ENCODE data around the gene COPS6.

Gene COPS6

DNA sequence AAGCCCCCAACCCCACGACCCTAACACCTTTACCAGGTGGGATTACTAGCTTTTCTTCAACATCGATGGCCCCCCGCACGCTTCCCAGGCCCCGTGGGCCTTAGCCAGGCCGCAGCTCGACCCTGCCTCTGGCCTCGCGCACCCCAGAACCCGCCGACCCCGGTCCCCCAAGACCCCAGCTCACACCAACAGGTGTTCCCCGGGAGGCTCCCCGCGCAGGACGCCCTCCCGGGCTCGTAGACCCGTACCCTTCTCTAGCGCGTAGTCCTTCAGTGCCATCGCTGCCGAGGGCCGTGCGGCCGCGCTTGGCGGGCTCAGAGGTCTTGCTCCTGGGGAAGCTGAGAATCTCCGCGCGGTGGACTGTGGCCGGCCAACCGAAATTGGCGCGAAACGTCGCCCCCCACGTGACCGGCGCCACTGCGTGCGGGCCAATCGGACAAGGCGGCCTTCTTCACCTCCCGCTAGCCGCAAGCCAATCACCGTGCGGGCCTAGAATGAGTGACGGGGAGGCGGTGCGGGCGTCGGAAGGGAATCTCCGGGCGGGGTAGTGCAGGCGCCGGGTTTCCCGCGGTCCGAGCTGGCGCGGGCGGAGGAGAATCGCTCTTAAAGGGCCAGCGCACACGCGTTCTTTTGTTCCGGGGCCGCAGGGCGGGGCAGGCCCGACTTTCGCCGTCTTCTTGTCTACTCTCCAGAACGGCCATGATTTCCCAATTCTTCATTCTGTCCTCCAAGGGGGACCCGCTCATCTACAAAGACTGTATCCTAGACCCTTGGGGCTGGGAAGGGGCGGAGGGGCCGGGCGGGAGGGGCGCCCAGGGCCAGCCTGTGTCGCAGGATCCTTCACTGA, 12.5 kb downstream of the COPS6 start, which contains the start of the genes AP4M1 and MCM7:
TSS of gene AP4M1 (plus strand) at position 628 of the 847 bp plus-strand sequence. CDS start at position 700, 72 bp downstream.
TSS of gene MCM7 (minus strand) at position 382 of the 847 bp plus-strand sequence. CDS start at position 279, 103 bp downstream.
- peak; percentile 99 for DNase-seq (ENCODE audit: low read depth in 2 of 2)

DNA sequence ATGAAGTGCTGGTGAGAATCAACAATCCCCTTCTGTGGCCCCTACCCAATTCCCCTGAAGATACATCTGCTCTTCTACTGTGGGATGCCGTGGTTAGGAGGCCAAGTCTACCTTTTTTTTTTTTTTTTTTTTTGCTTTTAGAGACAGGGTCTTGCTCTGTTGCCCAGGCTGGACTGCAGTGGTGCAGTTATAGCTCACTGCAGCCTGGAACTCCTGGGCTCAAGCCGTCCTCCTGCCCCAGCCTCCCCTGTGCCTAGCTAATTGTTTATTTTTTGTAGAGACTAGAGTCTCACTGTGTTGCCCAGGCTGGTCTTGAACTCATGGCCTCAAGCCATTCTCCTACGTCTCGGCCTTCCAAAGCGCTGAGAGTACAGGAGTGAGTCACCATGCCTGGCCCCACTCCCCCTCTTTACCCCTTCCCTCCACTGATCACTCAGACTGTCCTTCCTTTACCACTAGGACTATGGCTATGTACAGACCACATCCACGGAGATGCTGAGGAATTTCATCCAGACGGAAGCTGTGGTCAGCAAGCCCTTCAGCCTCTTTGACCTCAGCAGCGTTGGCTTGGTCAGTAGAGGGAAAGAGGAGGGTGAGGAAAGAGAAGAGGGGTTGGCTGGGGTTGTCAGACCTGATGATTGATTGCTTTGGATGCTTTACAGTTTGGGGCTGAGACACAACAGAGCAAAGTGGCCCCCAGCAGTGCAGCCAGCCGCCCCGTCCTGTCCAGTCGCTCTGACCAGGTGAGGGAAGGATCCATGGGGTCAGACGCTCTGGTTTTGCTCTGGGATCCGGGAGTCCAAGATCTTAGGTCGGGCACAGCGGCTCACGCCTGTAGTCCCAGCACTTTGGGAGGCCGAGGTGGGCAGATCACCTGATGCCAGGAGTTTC, 14.4 kb downstream of the COPS6 start:
- DNase-seq (ENCODE audit: low read depth in 2 of 2): no peak

DNA sequence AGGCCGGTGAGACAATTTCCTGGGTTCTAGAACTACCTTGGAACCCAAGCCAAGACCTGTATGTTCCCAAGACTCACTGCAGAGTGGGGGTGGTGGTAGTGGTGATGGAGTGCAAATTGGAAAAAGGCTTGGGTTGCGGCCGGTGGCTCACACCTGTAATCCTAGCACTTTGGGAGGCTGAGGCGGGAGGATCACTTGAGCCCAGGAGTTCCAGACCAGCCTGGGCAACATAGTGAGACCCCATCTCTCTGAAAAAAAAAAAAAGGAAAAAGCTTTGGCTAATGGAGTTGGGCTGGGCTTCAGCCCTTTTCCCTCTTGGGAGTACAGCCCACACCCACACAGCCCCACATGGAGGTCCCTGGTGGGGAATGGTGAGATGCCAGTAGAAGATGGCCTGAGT, 16.8 kb downstream of the COPS6 start:
- DNase-seq (ENCODE audit: low read depth in 2 of 2): no peak

DNA sequence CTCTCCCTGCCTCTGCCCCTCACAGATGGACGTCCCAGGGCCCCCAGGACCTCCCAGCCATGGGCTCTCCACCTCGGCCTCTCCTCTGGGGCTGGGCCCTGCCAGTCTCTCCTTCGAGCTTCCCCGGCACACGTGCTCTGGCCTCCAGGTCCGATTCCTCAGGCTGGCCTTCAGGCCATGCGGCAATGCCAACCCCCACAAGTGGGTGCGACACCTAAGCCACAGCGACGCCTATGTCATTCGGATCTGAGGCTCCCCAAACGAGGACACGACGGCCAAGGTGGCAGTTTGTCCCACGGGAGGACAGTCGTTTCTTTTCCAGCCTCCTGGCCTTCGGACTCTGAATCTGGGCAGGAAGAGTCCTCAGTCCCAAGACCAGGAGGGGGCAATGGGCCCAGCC, 17.9 kb downstream of the COPS6 start:
- DNase-seq (ENCODE audit: low read depth in 2 of 2): no peak

DNA sequence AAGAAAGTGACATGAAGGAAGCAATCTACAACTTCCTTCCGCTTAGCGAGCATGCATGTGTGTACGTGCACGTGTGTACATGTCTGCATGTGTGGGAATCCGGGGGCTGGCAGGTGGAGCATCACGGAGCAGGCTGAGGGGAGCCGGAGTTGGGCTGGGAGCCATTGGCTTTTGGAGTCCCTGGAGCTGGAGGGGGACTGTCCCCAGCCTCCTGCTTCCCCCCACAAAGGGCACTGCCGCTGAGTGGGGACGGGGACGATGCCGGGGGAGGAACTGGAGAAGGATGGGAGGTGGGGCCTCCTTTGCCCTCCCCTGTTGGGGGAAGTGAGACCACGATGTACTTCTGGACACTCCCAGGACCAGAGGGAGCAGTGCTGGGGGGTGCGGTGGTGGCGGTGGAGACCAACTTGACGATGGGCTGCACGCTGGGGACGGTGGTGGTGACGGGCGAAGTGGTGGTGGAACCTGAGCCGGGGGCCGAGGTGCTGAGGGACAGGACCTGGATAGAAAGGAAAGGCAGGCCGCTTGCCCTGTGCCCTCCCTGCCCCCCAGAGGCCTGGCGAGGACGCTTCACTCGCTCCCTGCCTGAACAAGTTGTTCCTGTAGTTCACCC, 18.5 kb downstream of the COPS6 start:
- no peak for DNase-seq (ENCODE audit: low read depth in 2 of 2)

DNA sequence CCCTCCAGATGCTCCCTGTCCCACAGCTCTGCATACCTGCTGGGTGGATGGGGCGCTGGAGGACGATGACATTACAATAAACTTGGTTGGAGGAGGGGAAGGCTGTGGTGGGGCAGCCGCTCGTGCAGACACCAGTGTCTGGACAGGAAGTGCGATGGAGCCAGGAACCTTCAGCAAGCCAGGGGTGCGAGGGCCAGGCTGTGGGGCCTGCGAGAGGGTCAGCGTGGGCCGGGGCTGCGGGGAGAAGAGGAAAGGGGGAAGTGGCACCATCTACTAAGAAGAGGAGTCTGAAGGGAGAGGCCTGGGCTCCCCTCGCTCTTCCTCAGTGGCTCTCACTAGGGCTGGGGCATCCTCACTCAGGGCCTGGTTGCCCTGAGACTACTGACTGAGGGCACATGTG, 19.1 kb downstream of the COPS6 start:
- no peak for DNase-seq (ENCODE audit: low read depth in 2 of 2)

DNA sequence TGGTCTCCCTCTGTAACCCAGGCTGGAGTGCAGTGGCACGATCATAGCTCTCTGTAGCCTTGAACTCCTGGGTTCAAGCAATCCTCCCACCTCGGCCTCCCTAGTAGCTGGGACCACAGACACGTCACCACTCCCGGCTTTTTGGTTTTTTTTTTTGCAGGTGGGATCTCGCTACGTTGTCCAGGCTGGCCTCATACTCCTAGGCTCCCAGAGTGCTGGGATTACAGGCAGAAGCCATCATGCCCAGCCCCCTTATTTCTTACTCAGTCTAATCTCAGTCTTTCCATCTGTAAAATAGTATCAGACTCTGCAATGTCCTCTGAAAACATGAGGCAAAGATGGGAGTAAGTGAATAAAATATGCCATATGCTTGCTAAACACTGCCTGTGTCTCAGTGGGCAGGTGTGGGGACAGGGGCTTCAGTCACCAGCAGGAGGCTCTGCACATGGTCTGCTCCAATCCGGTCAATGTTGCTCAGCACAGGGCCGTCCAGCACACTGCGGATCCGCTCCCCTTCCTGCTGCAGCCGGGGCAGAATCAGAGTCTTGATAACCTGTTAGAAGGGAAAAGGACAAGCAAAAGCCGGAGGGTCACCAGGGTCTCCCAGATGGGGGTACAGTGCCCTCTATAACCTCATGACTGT, 20.9 kb downstream of the COPS6 start:
- no peak for DNase-seq (ENCODE audit: low read depth in 2 of 2)

DNA sequence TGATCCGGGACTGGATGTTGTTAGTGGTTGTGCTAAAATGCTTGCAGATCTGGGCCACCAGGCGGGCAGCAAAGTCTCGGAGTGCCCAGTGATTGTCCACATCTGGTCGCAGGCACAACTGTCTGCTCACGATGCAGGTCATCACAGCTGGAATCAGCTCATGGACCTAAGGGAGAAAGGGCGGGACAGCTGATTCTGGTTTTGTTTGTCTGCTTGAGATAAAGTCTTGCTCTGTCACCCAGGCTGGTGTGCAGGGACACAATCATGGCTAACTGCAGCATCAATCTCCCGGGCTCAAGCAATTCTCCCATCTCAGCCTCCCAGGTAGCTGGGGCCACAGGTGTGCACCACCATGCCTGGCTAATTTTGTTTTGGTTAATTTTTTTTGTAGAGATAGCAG, 22.4 kb downstream of the COPS6 start:
- no peak for DNase-seq (ENCODE audit: low read depth in 2 of 2)

DNA sequence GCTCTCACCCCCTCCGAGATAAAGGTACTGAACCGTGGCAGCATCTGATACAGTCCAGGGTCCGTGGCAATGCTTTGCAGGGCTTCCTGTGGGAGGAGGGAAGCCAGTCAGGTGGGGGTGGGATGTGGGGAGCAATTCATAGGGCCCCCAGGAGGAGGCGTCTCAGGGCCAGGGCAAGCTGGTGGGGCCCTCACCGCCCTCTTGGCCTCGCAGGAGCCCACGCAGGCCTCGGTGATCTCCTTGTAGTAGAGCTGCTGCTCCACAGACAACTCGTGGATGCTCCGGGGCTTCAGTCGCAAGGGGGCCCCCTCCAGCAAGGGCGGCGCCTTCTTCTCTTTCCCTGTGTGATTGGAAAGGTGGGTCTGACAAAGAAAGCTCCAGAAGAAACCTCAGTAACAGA, 23.1 kb downstream of the COPS6 start:
- DNase-seq (ENCODE audit: low read depth in 2 of 2): no peak

DNA sequence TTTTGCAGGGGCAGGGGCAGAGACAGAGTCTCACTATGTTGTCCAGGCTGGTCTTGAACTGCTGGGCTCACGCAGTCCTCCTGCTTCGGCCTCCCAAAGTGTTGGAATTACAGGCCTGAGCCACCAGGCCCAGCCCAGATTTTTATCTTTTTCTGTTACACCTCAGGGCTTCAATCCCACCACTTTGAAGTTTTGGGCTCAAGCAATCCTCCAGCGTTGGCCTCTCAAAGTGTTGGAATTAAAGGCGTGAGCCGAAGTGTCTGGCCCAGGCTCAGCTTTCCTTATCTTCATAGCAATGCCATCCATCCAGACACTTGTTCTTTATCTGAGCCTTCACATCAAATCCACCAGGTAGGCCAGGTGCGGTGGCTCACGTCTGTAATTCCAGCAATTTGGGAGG, 26.3 kb downstream of the COPS6 start:
- no peak for DNase-seq (ENCODE audit: low read depth in 2 of 2)

DNA sequence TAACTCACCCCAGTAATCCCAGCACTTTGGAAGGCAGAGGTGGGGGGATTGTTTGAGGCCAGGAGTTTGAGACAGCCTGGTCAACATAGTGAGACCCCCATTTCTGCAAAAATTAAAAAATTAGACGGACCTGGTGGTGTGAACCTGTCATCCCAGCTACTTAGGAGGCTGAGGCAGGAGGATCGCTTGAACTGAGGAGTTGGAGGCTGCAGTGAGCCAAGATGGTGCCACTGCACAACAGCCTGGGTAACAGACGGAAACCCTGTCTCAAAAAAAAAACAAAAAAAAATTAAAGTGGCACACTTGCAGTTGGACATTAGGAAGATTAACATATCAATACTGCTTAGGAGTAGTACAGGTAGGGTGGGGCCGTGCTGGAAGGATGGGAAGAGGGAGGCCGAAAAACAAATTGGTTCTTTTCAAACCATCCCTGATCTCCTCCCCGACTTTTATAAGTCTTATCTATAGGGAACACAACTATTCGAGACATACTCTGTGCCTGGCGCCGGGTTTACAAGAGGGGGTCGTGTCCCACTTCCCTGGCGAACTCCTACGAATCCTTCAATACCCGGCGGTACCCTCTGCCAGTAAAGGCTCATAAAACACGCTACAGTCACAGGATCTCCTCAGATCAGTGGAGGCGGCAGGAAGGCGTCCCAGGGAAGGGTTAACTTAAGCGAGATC, 29.8 kb downstream of the COPS6 start:
- no peak for DNase-seq (ENCODE audit: low read depth in 2 of 2)

DNA sequence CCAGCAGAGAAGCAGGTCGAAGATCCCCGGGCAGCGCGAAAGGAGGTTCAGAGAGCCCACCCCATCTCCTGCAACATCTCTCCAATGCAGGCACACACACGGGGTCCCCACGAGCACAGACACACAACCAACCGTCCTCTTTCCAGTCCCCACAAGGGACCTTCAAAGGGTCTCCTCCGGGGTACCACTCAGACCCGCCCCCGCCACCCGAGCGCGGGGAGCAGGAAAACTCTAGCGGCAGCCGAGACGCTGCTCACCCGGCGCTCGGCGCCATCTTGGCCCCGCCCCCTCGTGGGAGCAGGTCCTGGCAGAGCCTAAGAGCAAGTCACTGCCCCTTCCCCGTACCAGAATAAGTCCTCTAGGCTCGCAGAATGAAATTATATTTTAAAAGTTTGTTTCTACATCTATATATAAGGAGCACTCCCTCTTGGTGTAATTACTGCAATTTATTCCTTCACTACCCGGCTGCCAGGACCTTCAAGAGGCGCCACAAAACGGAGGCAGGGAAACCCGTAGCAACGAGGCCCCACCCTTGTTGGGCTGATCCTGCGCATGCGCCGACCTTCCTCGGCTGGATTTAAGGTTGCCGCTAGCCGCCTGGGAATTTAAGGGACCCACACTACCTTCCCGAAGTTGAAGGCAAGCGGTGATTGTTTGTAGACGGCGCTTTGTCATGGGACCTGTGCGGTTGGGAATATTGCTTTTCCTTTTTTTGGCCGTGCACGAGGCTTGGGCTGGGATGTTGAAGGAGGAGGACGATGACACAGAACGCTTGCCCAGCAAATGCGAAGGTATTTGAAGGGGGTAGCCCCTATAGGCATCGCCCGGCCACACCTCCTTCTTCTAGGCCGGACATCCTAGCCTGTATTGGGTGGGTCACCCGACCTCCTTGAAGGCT, 30.6 kb downstream of the COPS6 start, which contains the start of the genes CNPY4 and TAF6:
TSS of gene CNPY4 (plus strand) at position 563 of the 898 bp plus-strand sequence. CDS start at position 674, 111 bp downstream.
TSS of gene TAF6 (minus strand) at position 287 of the 898 bp plus-strand sequence. CDS start 5,149 bp downstream, outside the sequence.
- peak; percentile 87 to 88 for DNase-seq (ENCODE audit: low read depth in 2 of 2)

DNA sequence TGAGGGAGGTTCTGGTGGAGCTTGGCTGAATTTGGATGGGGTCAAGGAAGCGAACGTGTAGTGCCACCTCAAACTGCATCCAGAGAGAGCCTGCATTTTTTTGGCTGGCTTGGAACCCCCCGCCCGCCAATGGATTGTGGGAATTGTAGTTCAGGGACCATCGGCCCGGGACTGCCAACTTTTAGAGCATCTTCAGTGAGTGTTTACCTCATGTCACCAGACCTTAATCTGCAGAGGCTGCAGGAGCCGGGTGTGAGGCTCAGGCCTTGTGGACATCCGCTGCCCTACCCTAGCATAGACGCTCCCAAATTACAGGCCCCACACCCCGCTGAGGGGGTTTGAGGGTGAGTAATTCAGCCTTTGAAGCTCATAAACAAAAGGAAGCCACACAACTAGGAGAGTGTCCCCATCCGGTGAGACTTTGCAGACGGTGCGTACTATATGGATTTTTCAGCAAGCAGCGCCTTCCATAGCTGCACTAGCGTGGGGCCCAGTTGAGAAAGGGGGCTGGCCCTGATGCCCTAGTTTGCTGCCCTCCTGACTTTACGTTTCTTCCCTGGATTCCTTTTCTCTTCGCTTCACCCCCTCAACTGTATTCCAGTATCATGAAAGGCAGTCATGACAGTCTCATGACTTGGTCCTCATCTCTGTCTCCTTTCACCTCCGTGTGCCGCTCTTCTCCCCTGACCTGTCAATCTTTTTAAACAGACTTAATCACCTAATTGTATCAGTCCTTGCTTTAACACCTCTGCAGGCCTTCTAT, 31.4 kb downstream of the COPS6 start:
- DNase-seq (ENCODE audit: low read depth in 2 of 2): peak; percentile 35 to 45

DNA sequence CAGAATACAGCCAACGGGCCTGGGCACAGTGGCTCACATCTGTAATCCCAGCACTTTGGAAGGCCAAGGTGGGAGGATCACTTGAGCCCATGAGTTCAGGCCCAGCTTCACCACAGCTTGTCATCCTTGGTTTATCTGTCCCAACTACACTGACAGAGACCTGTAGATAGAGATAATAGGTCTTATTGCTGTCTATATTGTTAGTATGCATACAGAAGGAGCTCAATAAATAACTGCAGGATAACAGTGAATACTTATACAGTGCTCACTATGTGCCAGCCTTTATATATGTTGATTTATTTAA, 31.9 kb downstream of the COPS6 start:
- no peak for DNase-seq (ENCODE audit: low read depth in 2 of 2)

DNA sequence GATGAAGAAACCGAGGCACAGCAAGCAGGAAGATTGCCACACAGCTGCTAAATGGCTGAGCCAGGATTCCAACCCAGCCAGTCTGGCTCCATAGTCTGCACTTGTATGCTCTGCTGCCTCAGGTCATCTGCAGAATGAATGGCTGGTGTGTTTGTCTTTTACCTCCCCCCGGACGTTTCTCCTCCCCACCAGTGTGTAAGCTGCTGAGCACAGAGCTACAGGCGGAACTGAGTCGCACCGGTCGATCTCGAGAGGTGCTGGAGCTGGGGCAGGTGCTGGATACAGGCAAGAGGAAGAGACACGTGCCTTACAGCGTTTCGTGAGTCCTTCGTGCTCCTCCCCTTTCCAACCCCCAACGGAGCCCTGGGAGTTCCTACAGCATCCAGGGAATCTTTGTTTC, 33.3 kb downstream of the COPS6 start:
- DNase-seq (ENCODE audit: low read depth in 2 of 2): no peak

DNA sequence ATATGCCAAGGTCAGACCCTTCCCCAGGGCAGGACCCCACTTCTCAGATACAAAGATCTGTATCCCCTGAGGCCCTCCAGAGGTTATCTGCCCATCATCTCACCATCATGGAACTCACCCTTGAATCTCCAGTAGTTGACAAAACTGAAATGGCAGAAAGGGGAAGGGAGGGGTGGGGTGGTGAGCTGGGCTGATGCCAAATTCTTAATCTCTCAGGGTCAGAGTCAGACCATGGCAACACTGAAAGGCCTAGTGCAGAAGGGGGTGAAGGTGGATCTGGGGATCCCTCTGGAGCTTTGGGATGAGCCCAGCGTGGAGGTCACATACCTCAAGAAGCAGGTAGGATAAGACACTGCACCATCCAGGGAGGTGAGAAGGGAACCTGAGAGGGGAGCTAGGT, 33.8 kb downstream of the COPS6 start:
- DNase-seq (ENCODE audit: low read depth in 2 of 2): no peak

DNA sequence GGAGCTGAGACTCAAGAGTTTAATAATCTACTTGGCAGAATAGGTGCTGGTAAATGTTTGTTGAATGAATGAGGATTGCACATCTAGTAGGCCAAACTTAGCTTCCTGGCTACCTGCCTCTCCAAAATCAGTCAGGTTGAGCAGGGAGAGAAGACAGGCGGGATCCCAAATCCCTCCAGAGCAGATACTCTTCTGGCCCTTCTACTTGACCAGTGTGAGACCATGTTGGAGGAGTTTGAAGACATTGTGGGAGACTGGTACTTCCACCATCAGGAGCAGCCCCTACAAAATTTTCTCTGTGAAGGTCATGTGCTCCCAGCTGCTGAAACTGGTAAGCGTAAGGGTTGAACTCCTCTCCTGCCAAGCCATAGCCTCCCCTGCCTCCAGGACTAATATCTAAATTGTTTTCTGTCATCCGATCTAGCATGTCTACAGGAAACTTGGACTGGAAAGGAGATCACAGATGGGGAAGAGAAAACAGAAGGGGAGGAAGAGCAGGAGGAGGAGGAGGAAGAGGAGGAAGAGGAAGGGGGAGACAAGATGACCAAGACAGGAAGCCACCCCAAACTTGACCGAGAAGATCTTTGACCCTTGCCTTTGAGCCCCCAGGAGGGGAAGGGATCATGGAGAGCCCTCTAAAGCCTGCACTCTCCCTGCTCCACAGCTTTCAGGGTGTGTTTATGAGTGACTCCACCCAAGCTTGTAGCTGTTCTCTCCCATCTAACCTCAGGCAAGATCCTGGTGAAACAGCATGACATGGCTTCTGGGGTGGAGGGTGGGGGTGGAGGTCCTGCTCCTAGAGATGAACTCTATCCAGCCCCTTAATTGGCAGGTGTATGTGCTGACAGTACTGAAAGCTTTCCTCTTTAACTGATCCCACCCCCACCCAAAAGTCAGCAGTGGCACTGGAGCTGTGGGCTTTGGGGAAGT, 35.8 kb downstream of the COPS6 start:
- no peak for DNase-seq (ENCODE audit: low read depth in 2 of 2)
